NT2/D1 (cell line): Measurements from ENCODE around the gene ORMDL3.
"Not testable (repeated sequence)": the region's sequence is repeated elsewhere in the genome, so short reads cannot be mapped to it uniquely, and the experiment has no call there.

Experiments used
- DNase-seq: peaks from one replicate; pipeline ENCODE4 v3.0.0-alpha.2; 2011; ENCODE audit warnings: low read depth, low spot score
- H3K27me3 ChIP-seq: 2 replicates; pipeline ENCODE4 v1.6.0; 2011; ENCODE audit warnings: mild to moderate bottlenecking; ENCODE audit not compliant: insufficient read length, insufficient read depth
- H3K36me3 ChIP-seq: 2 replicates; pipeline ENCODE4 v1.6.1; 2011; ENCODE audit warnings: mild to moderate bottlenecking, low read length, mixed read lengths; ENCODE audit not compliant: insufficient read depth, insufficient read length
- H3K4me1 ChIP-seq: 2 replicates; pipeline ENCODE4 v1.5.1; 2011; ENCODE audit not compliant: insufficient read depth, insufficient read length
- H3K4me3 ChIP-seq: 2 replicates; pipeline ENCODE4 v1.5.1; 2011; ENCODE audit warnings: low read depth; ENCODE audit not compliant: insufficient read length
- H3K9ac ChIP-seq: 2 replicates; pipeline ENCODE4 v1.6.0; 2011; ENCODE audit warnings: low read depth; ENCODE audit not compliant: insufficient read length
- H3K9me3 ChIP-seq: 2 replicates; pipeline ENCODE4 v1.5.1; 2011; ENCODE audit warnings: mild to moderate bottlenecking, low read length; ENCODE audit not compliant: insufficient read depth
- SUZ12 ChIP-seq: IDR thresholded peaks from 2 replicates; pipeline ENCODE4 v1.6.1; 2011; ENCODE audit not compliant: insufficient read length, insufficient read depth; ENCODE audit errors: extremely low read depth
- YY1 ChIP-seq: IDR thresholded peaks from 2 replicates; pipeline ENCODE4 v1.6.1; 2011; ENCODE audit not compliant: insufficient read length, insufficient read depth
- ZNF274 ChIP-seq: IDR thresholded peaks from 2 replicates; pipeline ENCODE4 v1.6.1; 2011; ENCODE audit warnings: mild to moderate bottlenecking, low read depth, low read length

ORMDL3 gene

DNA sequence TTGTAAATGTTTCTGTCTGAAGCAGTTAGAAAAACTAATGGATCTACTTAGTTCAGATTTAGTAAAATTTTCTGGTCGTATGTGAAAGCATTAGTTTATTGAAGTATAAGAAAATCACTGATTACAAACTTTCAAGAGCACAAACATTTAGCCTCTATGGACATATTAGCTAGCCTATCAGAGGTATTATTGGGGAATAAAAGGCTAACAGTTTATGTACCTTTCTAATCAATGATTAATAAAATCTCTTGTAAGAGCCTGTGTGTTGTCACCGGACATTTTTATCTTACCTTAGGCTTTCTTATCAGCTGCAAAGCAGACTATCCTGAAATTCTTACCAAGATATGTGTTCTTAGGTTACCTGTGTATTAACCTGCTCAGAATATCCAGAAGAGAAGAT lies 38.2 kb downstream of the ORMDL3 start:
- H3K27me3 ChIP-seq: no peaks in the 10 kb centered on the region
- TF ChIP-seq YY1 (no peak), ZNF274 (no peak), SUZ12 (no peak)
- H3K4me1 ChIP-seq: no peaks in the 10 kb centered on the region
- no peaks in the 10 kb centered on the region for H3K9me3 ChIP-seq
- H3K36me3 ChIP-seq: no peaks in the 10 kb centered on the region
- no peak for DNase-seq
- H3K9ac ChIP-seq: no peak overlapping the region
- H3K4me3 ChIP-seq: no peak overlapping the region

DNA sequence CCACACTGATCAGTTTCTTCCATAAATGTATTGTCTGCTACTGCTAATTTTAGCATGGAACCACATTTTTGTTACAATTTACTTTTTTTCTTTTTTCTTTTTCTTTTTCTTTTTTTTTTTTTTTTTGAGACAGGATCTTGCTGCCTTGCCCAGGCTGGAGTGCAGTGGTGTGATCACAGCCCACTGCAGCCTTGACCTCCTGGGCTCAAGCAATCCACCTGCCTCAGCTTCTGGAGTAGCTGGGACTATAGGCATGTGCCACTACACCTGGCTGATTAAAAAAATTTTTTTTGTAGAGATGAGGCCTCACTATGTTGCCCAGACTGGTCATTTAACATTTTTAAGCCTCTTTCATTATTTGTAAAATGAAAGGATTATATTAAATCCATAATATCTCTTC lies 40.3 kb downstream of the ORMDL3 start:
- H3K4me1 ChIP-seq: no peaks in the 10 kb centered on the region
- TF ChIP-seq ZNF274 (no peak), SUZ12 (no peak), YY1 (no peak)
- H3K4me3 ChIP-seq: no peak overlapping the region
- no peak overlapping the region for H3K9ac ChIP-seq
- no peaks in the 10 kb centered on the region for H3K27me3 ChIP-seq
- H3K36me3 ChIP-seq: no peaks in the 10 kb centered on the region
- no peak for DNase-seq
- H3K9me3 ChIP-seq: no peaks in the 10 kb centered on the region

GRCh38 chr17:39886102-39886501 lies 41.3 kb downstream of the ORMDL3 start:
- H3K27me3 ChIP-seq, H3K9me3 ChIP-seq, H3K4me3 ChIP-seq, H3K4me1 ChIP-seq, H3K9ac ChIP-seq, DNase-seq, H3K36me3 ChIP-seq: not testable (repeated sequence)

GRCh38 chr17:39872751-39873150 lies 54.6 kb downstream of the ORMDL3 start:
- Histone ChIP-seq H3K4me3 (no peak overlapping the region), H3K4me1 (no peaks in the 10 kb centered on the region), H3K36me3 (no peaks in the 10 kb centered on the region), H3K27me3 (peaks cover 8% of the 10 kb centered on the region), H3K9me3 (peaks cover 4% of the 10 kb centered on the region; the same call in 1 of the 2 replicates), H3K9ac (no peak overlapping the region)
- TF ChIP-seq SUZ12 (no peak), ZNF274 (no peak), YY1 (no peak)
- no peak for DNase-seq

- H3K9ac ChIP-seq: no peak overlapping the region
- DNase-seq: no peak
- peaks cover 16% of the 10 kb centered on the region for H3K27me3 ChIP-seq
- no peaks in the 10 kb centered on the region for H3K36me3 ChIP-seq
- H3K4me3 ChIP-seq: no peak overlapping the region
- H3K4me1 ChIP-seq: no peaks in the 10 kb centered on the region
- peaks cover 5% of the 10 kb centered on the region; the same call in 1 of the 2 replicates for H3K9me3 ChIP-seq
- TF ChIP-seq ZNF274 (no peak), YY1 (no peak), SUZ12 (no peak)
Observed at GRCh38 chr17:39871801-39872200, 55.6 kb downstream of the ORMDL3 start.
